Lower lobe of right lung (tissue), 2 donors: ENCODE results near the gene PSMD13. TPM values are rescaled to one million over a fixed set of nuclear protein-coding genes. Genes with fewer than 3 reads are reported as not detected.
"Not testable (repeated sequence)": the region's sequence is repeated elsewhere in the genome, so short reads cannot be mapped to it uniquely, and the experiment has no call there.

Experiments
- ATAC-seq, 2 donors: fragments of 200-7000 bp; cut with Tn5 transposase; one replicate each; pipeline ENCODE4 v1.9.1; 2020 to 2022; ENCODE audit warnings: mild to moderate bottlenecking in 2 of 2, moderate library complexity in 2 of 2
- DNase-seq: peaks from one replicate; pipeline ENCODE4 v3.0.0-alpha.2; 2020
- H3K27ac ChIP-seq: fragments of 200-600 bp; one replicate; pipeline ENCODE4 v1.8.0; 2022
- H3K27me3 ChIP-seq: fragments of 200-600 bp; one replicate; pipeline ENCODE4 v1.8.0; 2022; ENCODE audit warnings: low read depth
- H3K36me3 ChIP-seq: fragments of 200-600 bp; one replicate; pipeline ENCODE4 v1.8.0; 2022; ENCODE audit warnings: mild to moderate bottlenecking
- H3K4me1 ChIP-seq: fragments of 200-600 bp; one replicate; pipeline ENCODE4 v1.8.0; 2022
- H3K4me3 ChIP-seq: fragments of 200-600 bp; one replicate; pipeline ENCODE4 v1.8.0; 2022; ENCODE audit warnings: mild to moderate bottlenecking
- H3K9me3 ChIP-seq: fragments of 200-600 bp; one replicate; pipeline ENCODE4 v1.8.0; 2022
- intact Hi-C: fragments of 100-400 bp; cut with DNase I; formaldehyde crosslinking; loops from one replicate; pipeline ENCODE4 v1.11.0; 2022
- total RNA-seq: library from RNA; stranded (reverse); fragmentation: NEBNext Ultra II Directional; extraction: Animal tissue kit (Norgen Biotek cat#: 25700); gene quantifications from one replicate; pipeline ENCODE4 v1.2.1, GENCODE V29; 2021
- TF ChIP-seq, protein P1 (sequence below): fragments of 200-600 bp; IDR thresholded peaks from one replicate; pipeline ENCODE4 v1.8.0; 2022; ENCODE audit warnings: antibody characterized with exemption, mild to moderate bottlenecking
- donor health status: DM: no; HTN: yes; CAD: no; lungs with severe emphysema.

The PSMD13 gene
- total RNA-seq, 1 donor from 2014 or later = 89.5 TPM

DNA sequence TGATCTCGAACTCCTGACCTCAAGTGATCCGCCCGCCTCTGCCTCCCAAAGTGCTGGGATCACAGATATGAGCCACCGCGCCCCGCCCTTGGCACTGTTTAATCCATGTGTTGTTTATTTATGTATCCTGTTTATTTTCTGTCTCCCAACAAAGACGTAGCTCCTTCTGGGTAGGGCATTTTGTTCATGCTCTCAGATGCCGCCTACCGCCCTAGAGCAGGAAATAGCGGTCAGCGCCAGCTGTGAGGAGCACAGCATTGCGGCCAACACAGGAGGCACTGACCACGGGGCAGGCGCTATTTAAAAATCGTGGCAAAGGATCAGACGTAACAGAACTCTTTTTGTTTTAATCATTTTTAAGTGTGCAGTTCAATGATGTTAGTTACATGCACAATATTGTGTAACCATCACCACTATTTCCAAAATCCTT lies 32.0 kb downstream of the PSMD13 start:
- H3K27me3 ChIP-seq, H3K9me3 ChIP-seq, intact Hi-C loops, H3K36me3 ChIP-seq: not testable (repeated sequence)
- TF ChIP-seq, protein P1, sequence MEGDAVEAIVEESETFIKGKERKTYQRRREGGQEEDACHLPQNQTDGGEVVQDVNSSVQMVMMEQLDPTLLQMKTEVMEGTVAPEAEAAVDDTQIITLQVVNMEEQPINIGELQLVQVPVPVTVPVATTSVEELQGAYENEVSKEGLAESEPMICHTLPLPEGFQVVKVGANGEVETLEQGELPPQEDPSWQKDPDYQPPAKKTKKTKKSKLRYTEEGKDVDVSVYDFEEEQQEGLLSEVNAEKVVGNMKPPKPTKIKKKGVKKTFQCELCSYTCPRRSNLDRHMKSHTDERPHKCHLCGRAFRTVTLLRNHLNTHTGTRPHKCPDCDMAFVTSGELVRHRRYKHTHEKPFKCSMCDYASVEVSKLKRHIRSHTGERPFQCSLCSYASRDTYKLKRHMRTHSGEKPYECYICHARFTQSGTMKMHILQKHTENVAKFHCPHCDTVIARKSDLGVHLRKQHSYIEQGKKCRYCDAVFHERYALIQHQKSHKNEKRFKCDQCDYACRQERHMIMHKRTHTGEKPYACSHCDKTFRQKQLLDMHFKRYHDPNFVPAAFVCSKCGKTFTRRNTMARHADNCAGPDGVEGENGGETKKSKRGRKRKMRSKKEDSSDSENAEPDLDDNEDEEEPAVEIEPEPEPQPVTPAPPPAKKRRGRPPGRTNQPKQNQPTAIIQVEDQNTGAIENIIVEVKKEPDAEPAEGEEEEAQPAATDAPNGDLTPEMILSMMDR = peak; percentile 35
- Histone ChIP-seq H3K27ac (peak overlapping the region; percentile 85), H3K4me1 (peaks cover 14% of the 10 kb centered on the region), H3K4me3 (peak overlapping the region; percentile 47)
- ATAC-seq (peak; percentile 83 to 86), DNase-seq (peak; percentile 85)

DNA sequence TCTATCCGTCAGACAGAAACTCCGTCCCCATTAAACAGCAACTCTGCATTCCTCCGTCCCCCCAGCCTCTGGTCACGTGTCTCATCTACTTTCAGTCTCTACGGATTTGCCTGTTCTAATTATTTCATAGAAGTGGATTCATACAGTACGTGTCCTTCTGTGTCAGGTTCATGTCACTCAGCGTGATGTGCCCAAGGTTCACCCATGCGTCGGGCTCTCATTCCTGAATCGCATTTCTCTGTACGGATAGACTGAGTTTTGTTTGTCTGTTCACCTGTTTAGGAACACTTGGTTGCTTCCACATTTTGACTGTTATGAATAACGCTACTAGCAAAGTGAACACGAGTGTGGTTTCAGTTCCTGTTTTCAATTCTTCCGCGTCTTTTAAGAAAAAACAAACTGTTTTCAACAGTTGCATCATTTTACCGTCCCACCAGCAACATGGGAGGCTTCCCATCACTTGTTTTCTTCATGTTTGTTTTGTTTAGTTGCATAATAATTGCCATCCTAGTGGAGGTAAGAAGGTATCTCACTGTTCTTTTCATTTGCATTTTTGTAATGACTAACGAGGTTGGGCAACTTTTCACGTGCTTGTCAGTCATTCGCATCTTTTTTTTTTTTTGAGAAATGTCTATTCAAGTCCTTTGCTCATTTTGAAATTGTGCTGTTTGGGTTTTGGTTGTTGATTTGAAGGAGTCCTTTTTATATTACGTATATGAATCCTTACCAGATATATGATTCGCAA lies 32.5 kb downstream of the PSMD13 start:
- Histone ChIP-seq H3K27me3 (no peaks in the 10 kb centered on the region), H3K9me3 (no peaks in the 10 kb centered on the region), H3K4me3 (peak overlapping the region; percentile 47), H3K27ac (peak overlapping the region; percentile 85), H3K36me3 (no peaks in the 10 kb centered on the region), H3K4me1 (peaks cover 14% of the 10 kb centered on the region)
- TF ChIP-seq, protein P1 = no peak
- intact Hi-C loops = no loop called here
- ATAC-seq = peak; percentile 48 to 56
- DNase-seq = no peak

DNA sequence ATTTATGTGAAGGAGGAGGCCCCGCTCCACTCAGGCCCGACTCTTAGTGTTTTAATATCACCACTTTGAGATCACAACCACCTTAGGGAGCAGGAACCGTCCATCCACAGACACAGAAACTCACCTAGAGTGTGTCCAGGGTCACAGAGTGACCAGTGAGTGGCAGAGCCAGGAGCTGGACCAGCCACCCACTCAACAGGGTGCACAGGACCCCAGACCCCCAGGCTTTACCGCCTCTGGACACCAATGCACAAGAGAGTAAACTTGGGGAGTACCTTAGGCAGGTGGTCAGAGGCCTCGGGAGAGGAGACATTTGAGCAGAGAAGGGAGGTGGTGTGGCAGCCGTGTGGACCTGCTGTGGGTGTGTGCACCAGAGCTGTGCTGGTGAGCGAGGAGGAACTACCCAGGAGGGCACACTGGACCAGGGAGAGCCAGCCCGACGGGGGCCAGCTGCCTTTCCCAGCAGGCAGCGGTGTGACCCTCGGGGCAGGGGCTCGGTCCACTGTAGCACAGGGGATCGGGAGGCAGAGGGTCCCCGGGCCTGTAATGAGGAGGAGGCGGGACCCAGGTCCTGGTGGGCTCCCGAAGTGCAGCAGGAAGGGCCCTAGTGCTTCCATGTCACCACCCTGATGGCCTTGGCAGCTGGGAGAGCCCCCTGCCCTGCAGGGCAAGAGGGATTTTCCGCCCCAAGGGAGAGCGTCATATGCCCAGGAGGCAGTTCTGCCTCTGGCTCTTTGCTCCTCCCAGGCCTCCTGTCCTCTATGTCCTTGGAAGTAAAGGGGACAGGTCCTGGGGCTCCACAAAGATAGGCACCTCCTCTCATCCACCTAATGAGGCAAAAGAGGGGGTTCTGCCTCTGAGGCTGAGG lies 33.9 kb downstream of the PSMD13 start:
- H3K27ac ChIP-seq = peak overlapping the region; percentile 85
- intact Hi-C loops = no loop called here
- H3K36me3 ChIP-seq = no peaks in the 10 kb centered on the region
- no peak overlapping the region for H3K4me3 ChIP-seq
- peaks cover 14% of the 10 kb centered on the region for H3K4me1 ChIP-seq
- ATAC-seq (no peak), DNase-seq (no peak)
- TF ChIP-seq, protein P1 = no peak
- no peaks in the 10 kb centered on the region for H3K9me3 ChIP-seq
- no peaks in the 10 kb centered on the region for H3K27me3 ChIP-seq

DNA sequence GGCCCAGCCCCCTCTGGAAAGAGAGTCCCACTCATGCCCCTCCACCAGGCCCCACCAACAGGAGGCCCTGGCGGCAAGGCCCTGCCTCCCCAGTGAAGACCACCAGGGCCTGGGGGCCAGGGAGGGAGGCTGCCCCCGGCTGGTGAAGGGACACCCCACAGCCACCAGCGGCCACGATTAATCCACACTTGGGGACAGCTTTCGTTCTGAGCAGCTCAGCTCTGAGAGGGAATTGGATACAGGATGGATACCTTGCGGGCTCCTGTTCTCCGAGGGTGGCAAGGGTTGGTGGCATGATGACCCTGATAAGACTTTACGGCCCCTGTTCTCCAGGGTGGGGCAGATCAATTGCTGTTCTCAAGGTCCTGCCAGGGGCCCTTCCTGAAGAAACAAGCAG lies 34.5 kb downstream of the PSMD13 start:
- H3K4me3 ChIP-seq = no peak overlapping the region
- DNase-seq (no peak), ATAC-seq (no peak)
- H3K36me3 ChIP-seq = no peaks in the 10 kb centered on the region
- TF ChIP-seq, protein P1 = no peak
- peak overlapping the region; percentile 85 for H3K27ac ChIP-seq
- H3K4me1 ChIP-seq = peaks cover 14% of the 10 kb centered on the region
- H3K27me3 ChIP-seq = no peaks in the 10 kb centered on the region
- intact Hi-C loops = no loop called here
- H3K9me3 ChIP-seq = no peaks in the 10 kb centered on the region

DNA sequence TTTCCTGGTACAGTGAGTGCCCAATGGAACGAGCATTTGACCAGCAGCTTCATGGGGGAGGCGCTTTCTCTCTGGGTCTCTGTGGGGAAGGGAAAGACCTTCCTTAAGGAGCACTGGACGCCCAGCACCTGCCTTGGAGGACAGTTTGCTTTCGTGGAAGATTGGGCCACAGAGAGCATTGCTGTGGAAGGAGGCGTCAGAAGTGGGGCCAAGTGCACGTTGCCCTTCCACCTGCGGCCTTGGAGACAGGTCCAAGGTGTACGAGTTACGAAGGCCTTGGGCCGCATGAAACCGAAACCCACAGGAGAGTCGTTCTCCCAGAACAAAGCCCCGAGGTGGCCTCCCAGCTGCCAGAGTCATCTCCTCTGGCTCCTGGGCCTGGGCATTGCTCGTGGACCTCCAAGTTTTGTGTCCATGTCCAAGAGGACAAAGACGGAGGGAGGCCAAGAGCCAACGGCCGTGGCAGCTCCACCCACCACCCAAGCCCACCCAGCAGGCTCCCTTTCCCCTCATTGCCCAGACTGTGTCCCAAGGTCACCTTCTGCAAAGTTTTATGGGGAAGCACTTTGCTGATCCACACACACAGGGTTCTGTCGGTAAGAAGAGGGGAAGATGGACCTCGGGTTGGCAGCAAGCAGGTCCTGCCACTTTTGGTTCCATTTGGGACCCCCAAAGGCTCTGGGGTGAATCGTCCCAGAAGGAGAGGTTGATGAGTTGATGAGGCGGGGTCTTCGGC lies 35.6 kb downstream of the PSMD13 start:
- intact Hi-C loops = no loop called here
- Histone ChIP-seq H3K9me3 (no peaks in the 10 kb centered on the region), H3K4me1 (peaks cover 14% of the 10 kb centered on the region), H3K4me3 (no peak overlapping the region), H3K36me3 (no peaks in the 10 kb centered on the region), H3K27me3 (no peaks in the 10 kb centered on the region), H3K27ac (no peak overlapping the region)
- ATAC-seq (no peak), DNase-seq (no peak)
- TF ChIP-seq, protein P1 = no peak
